ENCODE data around the gene CASZ1. TPM values are rescaled to one million over a fixed set of nuclear protein-coding genes. Genes with fewer than 3 reads are reported as not detected.

The CASZ1 gene
- total RNA-seq, 1 experiment from 2014 or later, result 12.6 TPM

GRCh38 chr1:10672343-10673050, 123.9 kb downstream of the CASZ1 start:
- no TSS peak for BruUV-seq (replicated peaks)

GRCh38 chr1:10671622-10672342, 124.7 kb downstream of the CASZ1 start:
- Mint-ChIP-seq H3K27ac (ENCODE audit: unreplicated experiment) (no peak overlapping the region), H3K9me3 (ENCODE audit: low read depth, unreplicated experiment) (no peaks in the 10 kb centered on the region), H3K4me3 (ENCODE audit: low read depth, unreplicated experiment) (no peak overlapping the region), H3K4me1 (ENCODE audit: low read depth, unreplicated experiment) (no peaks in the 10 kb centered on the region), H3K27me3 (ENCODE audit: unreplicated experiment) (no peaks in the 10 kb centered on the region), H3K36me3 (ENCODE audit: insufficient read depth, unreplicated experiment) (no peaks in the 10 kb centered on the region)
- no peak for TF ChIP-seq CTCF (IDR thresholded peaks at IDR 0.05; ENCODE audit: unreplicated experiment)
- BruUV-seq (replicated peaks), result no TSS peak
- no peak for DNase-seq
- intact Hi-C loops (cut with micrococcal nuclease; ENCODE audit: unreplicated experiment), result no loop called here
- CTCF ChIA-PET, result no interaction called here

More at GRCh38 chr1:10672343-10673050, 123.9 kb downstream of the CASZ1 start:
- no peak overlapping the region for H3K4me3 Mint-ChIP-seq (ENCODE audit: low read depth, unreplicated experiment)
- H3K4me1 Mint-ChIP-seq (ENCODE audit: low read depth, unreplicated experiment), result no peaks in the 10 kb centered on the region
- TF ChIP-seq CTCF (IDR thresholded peaks at IDR 0.05; ENCODE audit: unreplicated experiment), result no peak
- CTCF ChIA-PET, result no interaction called here
- no peaks in the 10 kb centered on the region for H3K9me3 Mint-ChIP-seq (ENCODE audit: low read depth, unreplicated experiment)
- intact Hi-C loops (cut with micrococcal nuclease; ENCODE audit: unreplicated experiment), result no loop called here
- H3K36me3 Mint-ChIP-seq (ENCODE audit: insufficient read depth, unreplicated experiment), result no peaks in the 10 kb centered on the region
- DNase-seq, result no peak
- no peak overlapping the region for H3K27ac Mint-ChIP-seq (ENCODE audit: unreplicated experiment)
- no peaks in the 10 kb centered on the region for H3K27me3 Mint-ChIP-seq (ENCODE audit: unreplicated experiment)

DNA sequence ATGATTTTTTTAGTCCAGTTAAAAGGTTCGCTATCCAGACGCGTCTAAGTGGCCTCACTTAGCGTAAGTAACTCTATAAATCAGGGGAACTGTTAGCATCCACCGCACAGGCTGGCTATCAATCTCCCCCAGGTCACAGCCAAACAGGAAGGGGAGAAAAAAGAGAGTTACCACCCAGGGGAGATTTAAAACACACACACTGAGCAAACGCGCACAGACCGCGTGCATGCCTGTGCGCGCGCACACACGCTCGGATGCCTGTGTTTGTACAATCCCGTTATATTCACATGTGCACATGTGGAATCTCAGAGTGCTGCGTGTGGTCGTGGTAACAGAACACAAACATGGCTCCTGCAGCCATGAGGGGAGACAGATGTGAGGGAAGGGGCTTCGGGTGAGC, 125.4 kb downstream of the CASZ1 start:
- Mint-ChIP-seq H3K36me3 (ENCODE audit: insufficient read depth, unreplicated experiment) (no peaks in the 10 kb centered on the region), H3K9me3 (ENCODE audit: low read depth, unreplicated experiment) (no peaks in the 10 kb centered on the region), H3K4me3 (ENCODE audit: low read depth, unreplicated experiment) (no peak overlapping the region), H3K27ac (ENCODE audit: unreplicated experiment) (no peak overlapping the region), H3K4me1 (ENCODE audit: low read depth, unreplicated experiment) (no peaks in the 10 kb centered on the region), H3K27me3 (ENCODE audit: unreplicated experiment) (no peaks in the 10 kb centered on the region)
- intact Hi-C loops (cut with micrococcal nuclease; ENCODE audit: unreplicated experiment), result no loop called here
- no TSS peak for BruUV-seq (replicated peaks)
- CTCF ChIA-PET, result no interaction called here
- DNase-seq, result no peak
- no peak for TF ChIP-seq CTCF (IDR thresholded peaks at IDR 0.05; ENCODE audit: unreplicated experiment)

DNA sequence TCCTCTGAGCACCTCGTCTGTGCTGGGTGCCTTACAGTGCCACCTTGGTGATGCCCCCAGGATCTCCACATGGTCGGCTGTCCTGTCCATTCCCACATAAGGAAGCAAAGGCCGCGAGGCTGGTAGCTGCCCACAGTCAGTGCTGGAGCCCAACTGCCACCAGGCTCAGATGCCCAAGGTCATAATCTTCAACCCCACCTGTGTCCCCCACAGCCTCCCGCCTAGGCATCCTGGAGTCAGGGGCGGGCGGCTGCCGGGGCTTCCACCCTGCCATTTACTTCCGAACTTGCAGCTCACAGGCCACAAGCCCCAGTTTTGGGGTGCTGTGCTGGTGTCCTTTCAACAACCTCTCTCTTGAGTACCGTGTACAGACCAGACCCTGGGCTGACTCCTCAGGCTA, 126.3 kb downstream of the CASZ1 start:
- DNase-seq, result no peak
- H3K36me3 Mint-ChIP-seq (ENCODE audit: insufficient read depth, unreplicated experiment), result no peaks in the 10 kb centered on the region
- CTCF ChIA-PET, result no interaction called here
- H3K9me3 Mint-ChIP-seq (ENCODE audit: low read depth, unreplicated experiment), result no peaks in the 10 kb centered on the region
- H3K4me3 Mint-ChIP-seq (ENCODE audit: low read depth, unreplicated experiment), result no peak overlapping the region
- no TSS peak for BruUV-seq (replicated peaks)
- no peaks in the 10 kb centered on the region for H3K4me1 Mint-ChIP-seq (ENCODE audit: low read depth, unreplicated experiment)
- H3K27ac Mint-ChIP-seq (ENCODE audit: unreplicated experiment), result no peak overlapping the region
- intact Hi-C loops (cut with micrococcal nuclease; ENCODE audit: unreplicated experiment), result no loop called here
- TF ChIP-seq CTCF (IDR thresholded peaks at IDR 0.05; ENCODE audit: unreplicated experiment), result no peak
- H3K27me3 Mint-ChIP-seq (ENCODE audit: unreplicated experiment), result no peaks in the 10 kb centered on the region
